ENCODE measurements around the gene ANKRD27.
"Not testable (repeated sequence)": the region's sequence is repeated elsewhere in the genome, so short reads cannot be mapped to it uniquely, and the experiment has no call there.

Gene ANKRD27

GRCh38 chr19:32688311-32688710, 13.3 kb upstream of the ANKRD27 start:
- no peak for DNase-seq

GRCh38 chr19:32687681-32688080, 12.7 kb upstream of the ANKRD27 start:
- no peak for DNase-seq

- no peak for DNase-seq
Observed at GRCh38 chr19:32686847-32687475, 12.0 kb upstream of the ANKRD27 start.

- no peak for DNase-seq
Observed at GRCh38 chr19:32682317-32682716, 7.3 kb upstream of the ANKRD27 start.

GRCh38 chr19:32680986-32681385, 6.0 kb upstream of the ANKRD27 start:
- DNase-seq: no peak

GRCh38 chr19:32677657-32678056, 2.7 kb upstream of the ANKRD27 start:
- no peak for DNase-seq

GRCh38 chr19:32676895-32677359, 1.9 kb upstream of the ANKRD27 start:
- no peak for DNase-seq

GRCh38 chr19:32676186-32676894, 1.4 kb upstream of the ANKRD27 start:
- DNase-seq: peak; percentile 76

GRCh38 chr19:32675720-32676185, 773 bp upstream of the ANKRD27 start, which contains the start of gene RGS9BP:
TSS of gene RGS9BP (plus strand) at chr19:32675848. CDS start at chr19:32676264, 416 bp downstream.
- peak; percentile 93 for DNase-seq

- peak; percentile 36 for DNase-seq
Observed at GRCh38 chr19:32674153-32674930, 638 bp downstream of the ANKRD27 start.

- DNase-seq: no peak
Observed at GRCh38 chr19:32673573-32673972, 1.4 kb downstream of the ANKRD27 start.

- DNase-seq: no peak
Observed at GRCh38 chr19:32672841-32673240, 2.1 kb downstream of the ANKRD27 start.

- DNase-seq: no peak
Observed at GRCh38 chr19:32671883-32672593, 2.9 kb downstream of the ANKRD27 start.

- DNase-seq: no peak
Observed at GRCh38 chr19:32669310-32669709, 5.7 kb downstream of the ANKRD27 start.

- DNase-seq: no peak
Observed at GRCh38 chr19:32666084-32666483, 8.9 kb downstream of the ANKRD27 start.

- no peak for DNase-seq
Observed at GRCh38 chr19:32662186-32662585, 12.8 kb downstream of the ANKRD27 start.

GRCh38 chr19:32661318-32661717, 13.7 kb downstream of the ANKRD27 start:
- DNase-seq: no peak

- DNase-seq: no peak
Observed at GRCh38 chr19:32658527-32658926, 16.5 kb downstream of the ANKRD27 start.

- DNase-seq: no peak
Observed at GRCh38 chr19:32658075-32658474, 16.9 kb downstream of the ANKRD27 start.

- not testable (repeated sequence) for DNase-seq
Observed at GRCh38 chr19:32656379-32656778, 18.6 kb downstream of the ANKRD27 start.

- DNase-seq: no peak
Observed at GRCh38 chr19:32653599-32653915, 21.4 kb downstream of the ANKRD27 start.

- peak; percentile 29 for DNase-seq
Observed at GRCh38 chr19:32652894-32653598, 21.9 kb downstream of the ANKRD27 start.
